AG04450 (cell line): ENCODE data around the gene OR9A4. TPM values are rescaled to one million over a fixed set of nuclear protein-coding genes. Genes with fewer than 3 reads are reported as not detected.
"Not testable (repeated sequence)": the region's sequence is repeated elsewhere in the genome, so short reads cannot be mapped to it uniquely, and the experiment has no call there.

Source experiments
- CTCF ChIA-PET: fragments of 300-600, 350-600 bp; formaldehyde crosslinking; extraction: SDS; loops from one replicate; lab custom pipeline; 2022; ENCODE audit warnings: antibody characterized with exemption, inconsistent platforms; lab: Charles Lee
- POLR2A ChIA-PET: fragments of 350-600 bp; formaldehyde crosslinking; extraction: SDS; loops from one replicate; lab custom pipeline; 2021; ENCODE audit warnings: antibody characterized with exemption, inconsistent platforms; lab: Yijun Ruan, JAX
- DNase-seq: peaks from one replicate; pipeline ENCODE4 v3.0.0-alpha.2; 2011; ENCODE audit warnings: low read depth, low spot score
- H3K27ac ChIP-seq: one replicate; pipeline ENCODE4 v1.5.1; 2012; ENCODE audit warnings: low read depth, low read length, control low read depth
- H3K27me3 ChIP-seq: one replicate; pipeline ENCODE4 v1.6.0; 2012; ENCODE audit warnings: low read length; ENCODE audit not compliant: control insufficient read depth, insufficient read depth
- H3K4me3 ChIP-seq: 2 replicates; pipeline ENCODE4 v1.5.1; 2011; ENCODE audit warnings: mild to moderate bottlenecking, low read depth, low read length, control low read depth
- H3K9me3 ChIP-seq: 2 replicates; pipeline ENCODE4 v1.5.1; 2012; ENCODE audit warnings: low read length; ENCODE audit not compliant: control insufficient read depth, insufficient read depth
- polyA plus RNA-seq: library from polyadenylated mRNA; depleted of rRNA; stranded (reverse); fragments of >200 nt; gene quantifications from 2 replicates; pipeline ENCODE4 v1.2.3, GENCODE V29; 2011
- TF ChIP-seq, protein P1 (sequence below): IDR thresholded peaks from 2 replicates; pipeline ENCODE4 v1.5.1; 2011; ENCODE audit warnings: low read depth, low read length, control low read depth, inconsistent platforms

OR9A4 gene
- polyA plus RNA-seq, 1 experiment, result not detected

DNA sequence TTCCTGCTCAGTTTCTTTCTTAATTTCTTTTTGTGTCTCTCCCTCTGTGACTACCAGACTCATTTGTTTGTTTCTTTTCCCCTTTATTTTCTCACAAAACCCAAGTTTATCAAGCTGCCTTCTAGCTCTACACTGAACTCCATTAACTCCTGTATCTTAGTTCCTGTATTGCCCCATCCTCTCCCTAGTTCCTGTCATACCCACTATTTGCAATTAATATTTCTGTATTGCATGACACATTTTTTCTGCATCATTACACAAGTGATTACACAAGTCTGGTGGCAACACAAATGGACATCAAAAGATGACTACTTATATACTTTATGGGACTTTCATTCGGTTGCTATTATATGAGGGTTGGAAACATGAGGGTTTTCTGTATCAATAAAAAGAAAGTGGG is 26.9 kb upstream of the OR9A4 start:
- CTCF ChIA-PET, result no interaction called here
- POLR2A ChIA-PET, result no interaction called here

DNA sequence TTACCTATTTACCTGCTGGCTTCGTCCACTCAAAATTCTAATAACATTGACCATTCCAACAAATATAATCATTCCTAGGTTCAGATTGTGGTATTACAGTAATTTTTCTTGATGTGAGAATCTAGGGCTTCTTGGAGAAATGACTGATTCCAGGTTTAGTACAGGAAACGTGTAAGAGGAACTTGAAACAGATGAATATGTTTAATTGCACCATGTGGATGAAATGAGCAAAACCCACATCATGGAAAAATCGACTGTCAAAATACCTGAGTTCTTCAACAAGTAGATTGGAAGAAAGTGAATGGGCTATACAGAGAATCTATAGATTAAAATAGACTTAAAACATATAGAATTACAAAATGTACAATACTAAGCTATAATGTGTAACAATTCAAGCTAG is 24.9 kb upstream of the OR9A4 start:
- ChIA-PET POLR2A (no interaction called here), CTCF (no interaction called here)
- Histone ChIP-seq H3K4me3 (no peak overlapping the region), H3K27ac (no peak overlapping the region), H3K27me3 (no peaks in the 10 kb centered on the region), H3K9me3 (peaks cover 5% of the 10 kb centered on the region)
- TF ChIP-seq, protein P1, sequence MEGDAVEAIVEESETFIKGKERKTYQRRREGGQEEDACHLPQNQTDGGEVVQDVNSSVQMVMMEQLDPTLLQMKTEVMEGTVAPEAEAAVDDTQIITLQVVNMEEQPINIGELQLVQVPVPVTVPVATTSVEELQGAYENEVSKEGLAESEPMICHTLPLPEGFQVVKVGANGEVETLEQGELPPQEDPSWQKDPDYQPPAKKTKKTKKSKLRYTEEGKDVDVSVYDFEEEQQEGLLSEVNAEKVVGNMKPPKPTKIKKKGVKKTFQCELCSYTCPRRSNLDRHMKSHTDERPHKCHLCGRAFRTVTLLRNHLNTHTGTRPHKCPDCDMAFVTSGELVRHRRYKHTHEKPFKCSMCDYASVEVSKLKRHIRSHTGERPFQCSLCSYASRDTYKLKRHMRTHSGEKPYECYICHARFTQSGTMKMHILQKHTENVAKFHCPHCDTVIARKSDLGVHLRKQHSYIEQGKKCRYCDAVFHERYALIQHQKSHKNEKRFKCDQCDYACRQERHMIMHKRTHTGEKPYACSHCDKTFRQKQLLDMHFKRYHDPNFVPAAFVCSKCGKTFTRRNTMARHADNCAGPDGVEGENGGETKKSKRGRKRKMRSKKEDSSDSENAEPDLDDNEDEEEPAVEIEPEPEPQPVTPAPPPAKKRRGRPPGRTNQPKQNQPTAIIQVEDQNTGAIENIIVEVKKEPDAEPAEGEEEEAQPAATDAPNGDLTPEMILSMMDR, result no peak
- no peak for DNase-seq

More for the DNA sequence above, 26.9 kb upstream of the OR9A4 start:
- H3K9me3 ChIP-seq, result peaks cover 5% of the 10 kb centered on the region
- H3K4me3 ChIP-seq, result no peak overlapping the region
- DNase-seq, result no peak
- H3K27me3 ChIP-seq, result no peaks in the 10 kb centered on the region
- H3K27ac ChIP-seq, result no peak overlapping the region
- TF ChIP-seq, protein P1, result no peak

DNA sequence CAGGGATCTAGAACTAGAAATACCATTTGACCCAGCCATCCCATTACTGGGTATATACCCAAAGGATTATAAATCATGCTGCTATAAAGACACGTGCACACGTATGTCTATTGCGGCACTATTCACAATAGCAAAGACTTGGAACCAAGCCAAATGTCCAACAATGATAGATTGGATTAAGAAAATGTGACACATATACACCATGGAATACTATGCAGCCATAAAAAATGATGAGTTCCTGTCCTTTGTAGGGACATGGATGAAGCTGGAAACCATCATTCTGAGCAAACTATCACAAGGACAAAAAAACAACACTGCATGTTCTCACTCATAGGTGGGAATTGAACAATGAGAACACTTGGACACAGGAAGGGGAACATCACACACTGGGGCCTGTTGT is 16.8 kb upstream of the OR9A4 start:
- H3K4me3 ChIP-seq, POLR2A ChIA-PET, H3K9me3 ChIP-seq, H3K27me3 ChIP-seq, CTCF ChIA-PET, H3K27ac ChIP-seq, DNase-seq: not testable (repeated sequence)

- Histone ChIP-seq H3K27ac (no peak overlapping the region), H3K27me3 (no peaks in the 10 kb centered on the region), H3K9me3 (no peaks in the 10 kb centered on the region; the same call in 1 of the 2 replicates), H3K4me3 (no peak overlapping the region)
- TF ChIP-seq, protein P1, result no peak
- POLR2A ChIA-PET, result no interaction called here
- DNase-seq, result no peak
- CTCF ChIA-PET, result no interaction called here
Observed at GRCh38 chr7:141906285-141906684, 9.9 kb upstream of the OR9A4 start.

GRCh38 chr7:141911391-141911790 is 4.8 kb upstream of the OR9A4 start:
- POLR2A ChIA-PET, result no interaction called here
- H3K27ac ChIP-seq, result no peak overlapping the region
- CTCF ChIA-PET, result no interaction called here
- DNase-seq, result no peak
- peaks cover 6% of the 10 kb centered on the region for H3K9me3 ChIP-seq
- H3K4me3 ChIP-seq, result no peak overlapping the region
- TF ChIP-seq, protein P1, result no peak
- H3K27me3 ChIP-seq, result no peaks in the 10 kb centered on the region

GRCh38 chr7:141915565-141915964 is 634 bp upstream of the OR9A4 start:
- Histone ChIP-seq H3K27ac (no peak overlapping the region), H3K4me3 (no peak overlapping the region), H3K9me3 (peaks cover 6% of the 10 kb centered on the region), H3K27me3 (no peaks in the 10 kb centered on the region)
- CTCF ChIA-PET, result no interaction called here
- POLR2A ChIA-PET, result no interaction called here
- TF ChIP-seq, protein P1, result no peak
- DNase-seq, result no peak
